ENCODE measurements around the gene RABL6.
A peak's percentile ranks its signal among the peaks of the same experiment; 100 is the strongest.

DNA sequence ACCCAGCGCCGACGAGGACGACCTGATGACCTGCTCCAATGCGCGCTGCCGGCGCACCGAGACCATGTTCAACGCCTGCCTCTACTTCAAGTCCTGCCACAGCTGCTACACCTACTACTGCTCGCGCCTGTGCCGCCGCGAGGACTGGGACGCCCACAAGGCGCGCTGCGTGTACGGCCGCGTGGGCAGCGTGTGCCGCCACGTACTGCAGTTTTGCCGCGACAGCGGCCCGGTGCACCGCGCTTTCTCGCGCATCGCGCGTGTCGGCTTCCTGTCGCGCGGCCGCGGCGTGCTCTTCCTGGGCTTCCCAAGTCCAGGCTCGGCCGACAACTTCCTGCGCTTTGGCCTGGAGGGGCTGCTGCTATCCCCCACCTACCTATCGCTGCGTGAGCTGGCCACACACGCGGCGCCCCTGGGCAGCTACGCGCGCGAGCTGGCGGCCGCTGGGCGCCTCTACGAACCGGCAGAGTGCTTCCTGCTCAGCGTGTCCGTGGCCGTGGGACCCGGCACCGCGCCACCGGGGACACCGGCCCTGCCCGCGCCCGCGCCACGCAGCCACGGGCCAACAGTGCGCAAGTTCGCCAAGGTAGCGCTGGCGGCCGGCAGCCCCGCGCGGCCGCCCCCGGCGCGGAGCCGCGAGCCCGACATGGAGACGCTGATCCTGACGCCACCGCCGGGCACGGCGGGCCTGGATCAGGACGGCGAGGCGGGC lies 38.8 kb downstream of the RABL6 start:
- TF ChIP-seq, protein P1, sequence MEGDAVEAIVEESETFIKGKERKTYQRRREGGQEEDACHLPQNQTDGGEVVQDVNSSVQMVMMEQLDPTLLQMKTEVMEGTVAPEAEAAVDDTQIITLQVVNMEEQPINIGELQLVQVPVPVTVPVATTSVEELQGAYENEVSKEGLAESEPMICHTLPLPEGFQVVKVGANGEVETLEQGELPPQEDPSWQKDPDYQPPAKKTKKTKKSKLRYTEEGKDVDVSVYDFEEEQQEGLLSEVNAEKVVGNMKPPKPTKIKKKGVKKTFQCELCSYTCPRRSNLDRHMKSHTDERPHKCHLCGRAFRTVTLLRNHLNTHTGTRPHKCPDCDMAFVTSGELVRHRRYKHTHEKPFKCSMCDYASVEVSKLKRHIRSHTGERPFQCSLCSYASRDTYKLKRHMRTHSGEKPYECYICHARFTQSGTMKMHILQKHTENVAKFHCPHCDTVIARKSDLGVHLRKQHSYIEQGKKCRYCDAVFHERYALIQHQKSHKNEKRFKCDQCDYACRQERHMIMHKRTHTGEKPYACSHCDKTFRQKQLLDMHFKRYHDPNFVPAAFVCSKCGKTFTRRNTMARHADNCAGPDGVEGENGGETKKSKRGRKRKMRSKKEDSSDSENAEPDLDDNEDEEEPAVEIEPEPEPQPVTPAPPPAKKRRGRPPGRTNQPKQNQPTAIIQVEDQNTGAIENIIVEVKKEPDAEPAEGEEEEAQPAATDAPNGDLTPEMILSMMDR (IDR thresholded peaks at IDR 0.05) = no peak
- peak; percentile 74 for TF ChIP-seq EZH2 (IDR thresholded peaks at IDR 0.05)
- peak; percentile 22 for TF ChIP-seq EZH2phosphoT487 (IDR thresholded peaks at IDR 0.05)

All from neural progenitor cell (in vitro differentiated cells).